BLaER1 (cell line): Measurements from ENCODE around the gene DUSP2.

Experiments used
- H3K27ac ChIP-seq: shearing (Covaris generic); formaldehyde crosslinking; 2 replicates; pipeline ENCODE4 v1.8.1; 2022
- H3K27me3 ChIP-seq: shearing (Covaris generic); formaldehyde crosslinking; 2 replicates; pipeline ENCODE4 v1.8.1; 2022
- H3K36me3 ChIP-seq: shearing (Covaris generic); formaldehyde crosslinking; 2 replicates; pipeline ENCODE4 v1.8.1; 2022
- H3K4me1 ChIP-seq: shearing (Covaris generic); formaldehyde crosslinking; 2 replicates; pipeline ENCODE4 v1.8.1; 2022
- H3K4me2 ChIP-seq: shearing (Covaris generic); formaldehyde crosslinking; 2 replicates; pipeline ENCODE4 v1.8.1; 2022
- H3K4me3 ChIP-seq: shearing (Covaris generic); formaldehyde crosslinking; 2 replicates; pipeline ENCODE4 v1.8.1; 2022
- H3K9ac ChIP-seq: shearing (Covaris generic); formaldehyde crosslinking; 2 replicates; pipeline ENCODE4 v1.8.1; 2022
- H3K9me3 ChIP-seq: shearing (Covaris generic); formaldehyde crosslinking; 2 replicates; pipeline ENCODE4 v1.8.1; 2022
- H4K20me1 ChIP-seq: shearing (Covaris generic); formaldehyde crosslinking; 2 replicates; pipeline ENCODE4 v1.8.1; 2022
- Cebpa-rat ChIP-seq: shearing (Covaris generic); IDR thresholded peaks from 2 replicates; pipeline ENCODE4 v1.8.1; 2022

The DUSP2 gene

GRCh38 chr2:96154506-96155380 lies 9.5 kb upstream of the DUSP2 start:
- Histone ChIP-seq H3K36me3 (no peaks in the 10 kb centered on the region), H3K4me3 (no peak overlapping the region), H3K9ac (no peak overlapping the region), H3K27ac (peak overlapping the region; percentile 37; the same call in 1 of the 2 replicates), H3K4me1 (peaks cover 39% of the 10 kb centered on the region), H3K27me3 (no peaks in the 10 kb centered on the region), H4K20me1 (no peaks in the 10 kb centered on the region), H3K4me2 (no peak overlapping the region), H3K9me3 (no peaks in the 10 kb centered on the region)
- TF ChIP-seq Cebpa-rat, result no peak

- Histone ChIP-seq H3K4me3 (no peak overlapping the region), H3K9ac (no peak overlapping the region), H3K4me2 (no peak overlapping the region), H3K27ac (peak overlapping the region; percentile 37; the same call in 1 of the 2 replicates), H4K20me1 (no peaks in the 10 kb centered on the region), H3K9me3 (no peaks in the 10 kb centered on the region), H3K36me3 (no peaks in the 10 kb centered on the region), H3K27me3 (no peaks in the 10 kb centered on the region), H3K4me1 (peaks cover 46% of the 10 kb centered on the region)
- TF ChIP-seq Cebpa-rat, result no peak
These were observed 8.8 kb upstream of the DUSP2 start for GRCh38 chr2:96153991-96154431.

- no peak for TF ChIP-seq Cebpa-rat
- no peaks in the 10 kb centered on the region for H4K20me1 ChIP-seq
- H3K4me1 ChIP-seq, result peaks cover 54% of the 10 kb centered on the region
- H3K9ac ChIP-seq, result no peak overlapping the region
- H3K9me3 ChIP-seq, result no peaks in the 10 kb centered on the region
- H3K27me3 ChIP-seq, result no peaks in the 10 kb centered on the region
- no peaks in the 10 kb centered on the region for H3K36me3 ChIP-seq
- H3K4me2 ChIP-seq, result no peak overlapping the region
- H3K27ac ChIP-seq, result no peak overlapping the region
- H3K4me3 ChIP-seq, result no peak overlapping the region
These were observed 8.1 kb upstream of the DUSP2 start for GRCh38 chr2:96153291-96153713.

GRCh38 chr2:96152304-96153161 lies 7.3 kb upstream of the DUSP2 start:
- Histone ChIP-seq H3K27me3 (no peaks in the 10 kb centered on the region), H3K4me3 (no peak overlapping the region), H3K36me3 (no peaks in the 10 kb centered on the region), H3K4me1 (peaks cover 57% of the 10 kb centered on the region), H3K4me2 (no peak overlapping the region), H3K9me3 (no peaks in the 10 kb centered on the region), H3K27ac (0 out of 2 replicates have a peak overlapping the region, but pooled peaks have one; percentile 38), H3K9ac (no peak overlapping the region), H4K20me1 (no peaks in the 10 kb centered on the region)
- TF ChIP-seq Cebpa-rat, result no peak

GRCh38 chr2:96151595-96152303 lies 6.5 kb upstream of the DUSP2 start:
- H3K27me3 ChIP-seq, result no peaks in the 10 kb centered on the region
- no peak overlapping the region for H3K4me2 ChIP-seq
- H3K9me3 ChIP-seq, result no peaks in the 10 kb centered on the region
- H3K4me3 ChIP-seq, result no peak overlapping the region
- no peaks in the 10 kb centered on the region for H4K20me1 ChIP-seq
- H3K36me3 ChIP-seq, result no peaks in the 10 kb centered on the region
- H3K27ac ChIP-seq, result no peak overlapping the region
- H3K4me1 ChIP-seq, result peaks cover 57% of the 10 kb centered on the region
- TF ChIP-seq Cebpa-rat, result no peak
- H3K9ac ChIP-seq, result no peak overlapping the region

GRCh38 chr2:96150791-96151594 lies 5.8 kb upstream of the DUSP2 start:
- Histone ChIP-seq H3K27me3 (no peaks in the 10 kb centered on the region), H3K4me3 (no peak overlapping the region), H3K4me1 (peaks cover 57% of the 10 kb centered on the region), H3K36me3 (no peaks in the 10 kb centered on the region), H3K9ac (no peak overlapping the region), H3K9me3 (no peaks in the 10 kb centered on the region), H3K4me2 (no peak overlapping the region), H4K20me1 (no peaks in the 10 kb centered on the region), H3K27ac (no peak overlapping the region)
- TF ChIP-seq Cebpa-rat, result no peak

- H3K27ac ChIP-seq, result no peak overlapping the region
These were observed 4.9 kb upstream of the DUSP2 start for GRCh38 chr2:96150007-96150640.

GRCh38 chr2:96148410-96149217 lies 3.4 kb upstream of the DUSP2 start:
- Histone ChIP-seq H3K9me3 (no peaks in the 10 kb centered on the region), H3K4me2 (peak overlapping the region; percentile 95), H3K4me1 (peaks cover 64% of the 10 kb centered on the region), H3K9ac (0 out of 2 replicates have a peak overlapping the region, but pooled peaks have one; percentile 36), H3K27me3 (no peaks in the 10 kb centered on the region), H4K20me1 (peaks cover 10% of the 10 kb centered on the region), H3K36me3 (peaks cover 5% of the 10 kb centered on the region), H3K4me3 (peak overlapping the region; percentile 35), H3K27ac (peak overlapping the region; percentile 95)
- TF ChIP-seq Cebpa-rat, result no peak

More at GRCh38 chr2:96150007-96150640, 4.9 kb upstream of the DUSP2 start:
- no peak overlapping the region for H3K4me3 ChIP-seq
- TF ChIP-seq Cebpa-rat, result no peak
- no peaks in the 10 kb centered on the region for H4K20me1 ChIP-seq
- H3K4me1 ChIP-seq, result peaks cover 56% of the 10 kb centered on the region
- H3K4me2 ChIP-seq, result no peak overlapping the region; the same call in 1 of the 2 replicates
- no peaks in the 10 kb centered on the region for H3K36me3 ChIP-seq
- no peaks in the 10 kb centered on the region for H3K27me3 ChIP-seq
- H3K9me3 ChIP-seq, result no peaks in the 10 kb centered on the region
- no peak overlapping the region for H3K9ac ChIP-seq
